H1 (cell line): ENCODE measurements around the gene MMGT1. TPM values are rescaled to one million over a fixed set of nuclear protein-coding genes. Genes with fewer than 3 reads are reported as not detected.

ENCODE experiments used
- EZH2 ChIP-seq: fragments of 200-600 bp; sonication (generic); IDR thresholded peaks from 2 replicates; pipeline ENCODE4 v1.7.1; 2012; ENCODE audit warnings: low read depth, mild to moderate bottlenecking, moderate library complexity, low read length, inconsistent platforms; ENCODE audit not compliant: severe bottlenecking
- HDAC2 ChIP-seq, 2 experiments: fragments of 300-600 bp in 1 of 2; sonication (generic) in 1 of 2; IDR thresholded peaks; 2 replicates each; pipeline ENCODE4 v1.6.1; 2011 to 2012; ENCODE audit warnings: low read depth in 2 of 2, low read length in 2 of 2, mild to moderate bottlenecking in 2 of 2, moderate library complexity in 2 of 2, borderline replicate concordance in 1 of 2, inconsistent platforms in 1 of 2
- TAF1 ChIP-seq: IDR thresholded peaks from 2 replicates; pipeline ENCODE4 v1.6.1; 2011; ENCODE audit warnings: mild to moderate bottlenecking, low read depth, low read length
- polyA plus RNA-seq, 7 experiments: library from polyadenylated mRNA; depleted of rRNA in 3 of 7; stranded (reverse) in 5 of 7; unstranded in 2 of 7; fragments of >200 nt in 5 of 7; fragments of 200-250 nt in 2 of 7; gene quantifications; 1 replicate in 5 of 7; 2 replicates in 1 of 7; 4 replicates in 1 of 7; pipeline versions ENCODE4 v1.2.1 to v1.2.3, GENCODE V29; 2011 to 2013; ENCODE audit warnings: missing spikeins in 2 of 7, mixed read lengths in 2 of 7
- total RNA-seq: library from RNA; stranded (reverse); fragmentation: NEBNext Ultra II Directional; extraction: Animal tissue kit (Norgen Biotek cat#: 25700); gene quantifications from 2 replicates; pipeline ENCODE4 v1.2.1, GENCODE V29; 2021

Gene MMGT1
- total and polyA plus RNA-seq, 2 of the 8 experiments (the other 6 are each of a cell fraction or from before 2014, with no cell fraction given) = 10.0 to 20.5 TPM

GRCh38 chrX:135981010-135981409 is 7.2 kb upstream of the MMGT1 start (continued):
- TF ChIP-seq TAF1 = no peak
- TF ChIP-seq EZH2 = no peak
- TF ChIP-seq HDAC2 (IDR thresholded peaks at IDR 0.05; ENCODE audit: borderline replicate concordance in 1 of 2, low read depth in 2 of 2, low read length in 2 of 2) = no peak
- TF ChIP-seq, all 59 proteins: peak for 0
